HepG2 (cell line): ENCODE results near the gene CCL16. TPM values are rescaled to one million over a fixed set of nuclear protein-coding genes. Genes with fewer than 3 reads are reported as not detected.

Experiments used
- BCL6 ChIP-seq: IDR thresholded peaks from 2 replicates; pipeline ENCODE4 v1.6.1; 2016; ENCODE audit warnings: missing genetic modification reagents, missing compliant biosample characterization
- FUBP1 ChIP-seq: sonication (generic); formaldehyde crosslinking; IDR thresholded peaks from 2 replicates; pipeline ENCODE4 v1.5.1; 2020; ENCODE audit warnings: missing genetic modification reagents, mild to moderate bottlenecking, borderline replicate concordance
- NONO ChIP-seq, 2 experiments: fragments of 450-650 bp in 1 of 2; sonication (generic) in 1 of 2; formaldehyde crosslinking in 1 of 2; IDR thresholded peaks in 1 of 2; conservative IDR thresholded peaks in 1 of 2; 2 replicates each; pipeline versions ENCODE4 v1.6.1 to v1.8.0; 2017 to 2022; ENCODE audit warnings: mild to moderate bottlenecking in 1 of 2, missing genetic modification reagents in 1 of 2, moderate library complexity in 1 of 2
- PTBP1 ChIP-seq: fragments of 200-400 bp; formaldehyde crosslinking; IDR thresholded peaks from 2 replicates; pipeline ENCODE4 v1.6.1; 2018; ENCODE audit warnings: low read length, low read depth; ENCODE audit not compliant: poor library complexity, severe bottlenecking
- SNRNP70 ChIP-seq: fragments of 200-400 bp; formaldehyde crosslinking; IDR thresholded peaks from 2 replicates; pipeline ENCODE4 v1.6.1; 2017; ENCODE audit warnings: mild to moderate bottlenecking, low read depth, low read length, moderate library complexity
- TEF ChIP-seq: sonication (generic); formaldehyde crosslinking; IDR thresholded peaks from 2 replicates; pipeline ENCODE4 v1.5.0; 2020; ENCODE audit warnings: missing genetic modification reagents
- U2AF2 ChIP-seq: fragments of 200-400 bp; formaldehyde crosslinking; IDR thresholded peaks from 2 replicates; pipeline ENCODE4 v1.6.1; 2017; ENCODE audit warnings: low read depth, mild to moderate bottlenecking, low read length
- ZFP41 ChIP-seq: sonication (generic); formaldehyde crosslinking; IDR thresholded peaks from 2 replicates; pipeline ENCODE4 v1.4.0; 2020; ENCODE audit warnings: mild to moderate bottlenecking, missing genetic modification reagents, borderline replicate concordance
- ZNF383 ChIP-seq: sonication (generic); formaldehyde crosslinking; IDR thresholded peaks from 2 replicates; pipeline ENCODE4 v1.4.0; 2020; ENCODE audit warnings: missing genetic modification reagents, mild to moderate bottlenecking, borderline replicate concordance
- ZNF530 ChIP-seq: sonication (generic); formaldehyde crosslinking; IDR thresholded peaks from 2 replicates; pipeline ENCODE4 v1.5.0; 2020; ENCODE audit warnings: low read depth, mild to moderate bottlenecking, missing genetic modification reagents
- ZNF569 ChIP-seq: sonication (generic); formaldehyde crosslinking; IDR thresholded peaks from 2 replicates; pipeline ENCODE4 v1.5.0; 2020; ENCODE audit warnings: mild to moderate bottlenecking, missing genetic modification reagents, moderate library complexity, borderline replicate concordance
- ZNF589 ChIP-seq: sonication (generic); formaldehyde crosslinking; conservative IDR thresholded peaks from 2 replicates; pipeline ENCODE4 v1.8.0; 2022; ENCODE audit warnings: mild to moderate bottlenecking, moderate library complexity, missing genetic modification reagents
- ZNF761 ChIP-seq: sonication (generic); formaldehyde crosslinking; conservative IDR thresholded peaks from 2 replicates; pipeline ENCODE4 v1.4.0; 2020; ENCODE audit warnings: mild to moderate bottlenecking, missing genetic modification reagents
- polyA plus RNA-seq, 8 experiments: library from polyadenylated mRNA; depleted of rRNA in 3 of 8; stranded (reverse) in 7 of 8; unstranded in 1 of 8; fragments of >200 nt; fragmentation: Illumina TruSeq in 4 of 8; extraction: Trizol in 4 of 8; gene quantifications; 2 replicates each; pipeline versions ENCODE4 v1.2.1 to v1.2.3, GENCODE V29; 2011 to 2016; ENCODE audit warnings: low read depth in 4 of 8, missing spikeins in 1 of 8, mixed read lengths in 1 of 8; ENCODE audit not compliant: insufficient read depth in 1 of 8
- total RNA-seq, 5 experiments: library from RNA; depleted of rRNA; stranded (reverse); fragments of >200 nt; fragmentation: Illumina TruSeq; extraction: Trizol; gene quantifications; 2 replicates each; pipeline ENCODE4 v1.2.3, GENCODE V29; 2016; ENCODE audit warnings: low read depth in 1 of 5
- TF ChIP-seq, protein P1 (sequence below): sonication (generic); formaldehyde crosslinking; IDR thresholded peaks from 2 replicates; pipeline ENCODE4 v1.4.0; 2020; ENCODE audit warnings: missing genetic modification reagents, borderline replicate concordance

The CCL16 gene
- total and polyA plus RNA-seq, 2 of the 13 experiments (the other 11 are each of a cell fraction or from before 2014, with no cell fraction given): 2.0 to 14.7 TPM

DNA sequence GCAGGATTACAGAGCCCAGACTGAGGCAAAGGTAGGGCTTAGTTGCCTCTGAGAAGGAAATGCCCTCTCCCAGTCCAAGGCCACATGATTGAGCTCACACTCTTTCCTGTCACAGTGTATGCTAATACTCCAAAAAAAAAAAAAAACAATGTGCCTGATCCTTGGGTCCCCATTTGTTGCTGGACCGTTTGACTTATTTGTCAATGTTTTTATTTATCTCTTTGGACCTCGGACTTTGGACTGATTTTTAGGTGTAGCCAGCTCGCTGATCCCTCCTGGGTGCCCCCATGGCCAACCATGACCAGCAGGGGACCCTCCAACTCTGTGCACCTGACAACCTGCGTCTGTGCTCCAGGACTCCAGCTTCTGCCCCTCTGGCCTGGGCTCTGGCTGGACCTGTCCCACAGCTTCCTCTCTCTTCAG, 622 bp upstream of the CCL16 start (continued):
- TF ChIP-seq ZNF383 (no peak), ZNF761 (CRISPR knock-in tag) (no peak), ZNF569 (CRISPR knock-in tag) (no peak), TEF (CRISPR knock-in tag) (no peak), PTBP1 (no peak), ZNF589 (CRISPR knock-in tag) (no peak), SNRNP70 (no peak), U2AF2 (no peak), ZNF530 (CRISPR knock-in tag) (no peak), BCL6 (peak; percentile 54), ZFP41 (no peak), FUBP1 (no peak), NONO (IDR thresholded peaks at IDR 0.05) (no peak), NONO (CRISPR knock-in tag; conservative IDR thresholded peaks at IDR 0.05) (no peak)
- TF ChIP-seq, protein P1, sequence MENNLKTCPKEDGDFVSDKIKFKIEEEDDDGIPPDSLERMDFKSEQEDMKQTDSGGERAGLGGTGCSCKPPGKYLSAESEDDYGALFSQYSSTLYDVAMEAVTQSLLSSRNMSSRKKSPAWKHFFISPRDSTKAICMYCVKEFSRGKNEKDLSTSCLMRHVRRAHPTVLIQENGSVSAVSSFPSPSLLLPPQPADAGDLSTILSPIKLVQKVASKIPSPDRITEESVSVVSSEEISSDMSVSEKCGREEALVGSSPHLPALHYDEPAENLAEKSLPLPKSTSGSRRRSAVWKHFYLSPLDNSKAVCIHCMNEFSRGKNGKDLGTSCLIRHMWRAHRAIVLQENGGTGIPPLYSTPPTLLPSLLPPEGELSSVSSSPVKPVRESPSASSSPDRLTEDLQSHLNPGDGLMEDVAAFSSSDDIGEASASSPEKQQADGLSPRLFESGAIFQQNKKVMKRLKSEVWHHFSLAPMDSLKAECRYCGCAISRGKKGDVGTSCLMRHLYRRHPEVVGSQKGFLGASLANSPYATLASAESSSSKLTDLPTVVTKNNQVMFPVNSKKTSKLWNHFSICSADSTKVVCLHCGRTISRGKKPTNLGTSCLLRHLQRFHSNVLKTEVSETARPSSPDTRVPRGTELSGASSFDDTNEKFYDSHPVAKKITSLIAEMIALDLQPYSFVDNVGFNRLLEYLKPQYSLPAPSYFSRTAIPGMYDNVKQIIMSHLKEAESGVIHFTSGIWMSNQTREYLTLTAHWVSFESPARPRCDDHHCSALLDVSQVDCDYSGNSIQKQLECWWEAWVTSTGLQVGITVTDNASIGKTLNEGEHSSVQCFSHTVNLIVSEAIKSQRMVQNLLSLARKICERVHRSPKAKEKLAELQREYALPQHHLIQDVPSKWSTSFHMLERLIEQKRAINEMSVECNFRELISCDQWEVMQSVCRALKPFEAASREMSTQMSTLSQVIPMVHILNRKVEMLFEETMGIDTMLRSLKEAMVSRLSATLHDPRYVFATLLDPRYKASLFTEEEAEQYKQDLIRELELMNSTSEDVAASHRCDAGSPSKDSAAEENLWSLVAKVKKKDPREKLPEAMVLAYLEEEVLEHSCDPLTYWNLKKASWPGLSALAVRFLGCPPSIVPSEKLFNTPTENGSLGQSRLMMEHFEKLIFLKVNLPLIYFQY (CRISPR knock-in tag): no peak
